ENCODE data around the gene TLX1.
A peak's percentile ranks its signal among the peaks of the same experiment; 100 is the strongest.

TLX1 gene

GRCh38 chr10:101112799-101113594, 18.1 kb upstream of the TLX1 start:
- no peak for DNase-seq

GRCh38 chr10:101113890-101114403, 17.2 kb upstream of the TLX1 start:
- no peak for DNase-seq

- DNase-seq, result no peak
These were observed 16.5 kb upstream of the TLX1 start for GRCh38 chr10:101114646-101115045.

- no peak for DNase-seq
These were observed 14.3 kb upstream of the TLX1 start for GRCh38 chr10:101116754-101117153.

GRCh38 chr10:101118031-101118430, 13.1 kb upstream of the TLX1 start:
- no peak for DNase-seq

- no peak for DNase-seq
These were observed 10.6 kb upstream of the TLX1 start for GRCh38 chr10:101120520-101120883.

- peak; percentile 23 for DNase-seq
These were observed 10.0 kb upstream of the TLX1 start for GRCh38 chr10:101120884-101121653.

- DNase-seq, result no peak
These were observed 9.5 kb upstream of the TLX1 start for GRCh38 chr10:101121654-101122031.

- no peak for DNase-seq
These were observed 8.6 kb upstream of the TLX1 start for GRCh38 chr10:101122270-101123084.

- no peak for DNase-seq
These were observed 7.8 kb upstream of the TLX1 start for GRCh38 chr10:101123085-101123814.

- DNase-seq, result no peak
These were observed 7.1 kb upstream of the TLX1 start for GRCh38 chr10:101123815-101124617.

GRCh38 chr10:101124933-101125332, 6.2 kb upstream of the TLX1 start:
- no peak for DNase-seq

- DNase-seq, result no peak
These were observed 4.1 kb upstream of the TLX1 start for GRCh38 chr10:101126684-101127628.

GRCh38 chr10:101130141-101130540, 959 bp upstream of the TLX1 start:
- no peak for DNase-seq

- DNase-seq, result no peak
These were observed 999 bp downstream of the TLX1 start for GRCh38 chr10:101131962-101132635.

GRCh38 chr10:101132636-101133473, 1.8 kb downstream of the TLX1 start:
- DNase-seq, result no peak

GRCh38 chr10:101133489-101134298, 2.6 kb downstream of the TLX1 start:
- no peak for DNase-seq
